Erythroblast (primary cell): Measurements from ENCODE around the gene NXPH4.

ENCODE experiments used
- GATA1 ChIP-seq: IDR thresholded peaks from 2 replicates; pipeline ENCODE4 v1.6.1; 2011; ENCODE audit warnings: low read depth, mild to moderate bottlenecking, control low read depth, low read length, moderate library complexity
- POLR2A ChIP-seq: IDR thresholded peaks from 2 replicates; pipeline ENCODE4 v1.6.1; 2011; ENCODE audit warnings: mild to moderate bottlenecking, low read length

- TF ChIP-seq POLR2A (no peak), GATA1 (no peak)
These were observed 3.6 kb downstream of the NXPH4 start for GRCh38 chr12:57219993-57220754.
